IPS-18a (cell line): Measurements from ENCODE around the gene FRMD1.

ENCODE experiments used
- H3K27ac ChIP-seq: one replicate; pipeline ENCODE4 v1.5.1; 2013; ENCODE audit warnings: low read length
- H3K27me3 ChIP-seq: one replicate; pipeline ENCODE4 v1.6.1; 2013; ENCODE audit warnings: mild to moderate bottlenecking, low read length; ENCODE audit not compliant: control insufficient read depth, insufficient read depth
- H3K36me3 ChIP-seq: one replicate; pipeline ENCODE4 v1.6.1; 2013; ENCODE audit warnings: low read depth, low read length; ENCODE audit not compliant: control insufficient read depth
- H3K4me1 ChIP-seq: one replicate; pipeline ENCODE4 v1.6.1; 2013; ENCODE audit warnings: low read depth, low read length; ENCODE audit not compliant: control insufficient read depth
- H3K4me3 ChIP-seq: one replicate; pipeline ENCODE4 v1.5.1; 2013; ENCODE audit warnings: low read length
- H3K9ac ChIP-seq: one replicate; pipeline ENCODE4 v1.6.1; 2013; ENCODE audit warnings: mild to moderate bottlenecking, low read length, moderate library complexity
- H3K9me3 ChIP-seq: one replicate; pipeline ENCODE4 v1.6.1; 2013; ENCODE audit warnings: low read depth, low read length; ENCODE audit not compliant: control insufficient read depth

Gene FRMD1

GRCh38 chr6:168011291-168011690, 67.7 kb downstream of the FRMD1 start:
- H3K4me3 ChIP-seq, result no peak overlapping the region

GRCh38 chr6:168009331-168009730, 69.7 kb downstream of the FRMD1 start:
- Histone ChIP-seq H3K4me1 (no peaks in the 10 kb centered on the region), H3K4me3 (no peak overlapping the region), H3K36me3 (no peaks in the 10 kb centered on the region), H3K27ac (no peak overlapping the region), H3K27me3 (no peaks in the 10 kb centered on the region), H3K9me3 (peaks cover 4% of the 10 kb centered on the region), H3K9ac (no peak overlapping the region)

More at GRCh38 chr6:168011291-168011690, 67.7 kb downstream of the FRMD1 start:
- H3K27ac ChIP-seq, result no peak overlapping the region
- peaks cover 4% of the 10 kb centered on the region for H3K9me3 ChIP-seq
- H3K9ac ChIP-seq, result no peak overlapping the region
- H3K36me3 ChIP-seq, result no peaks in the 10 kb centered on the region
- no peaks in the 10 kb centered on the region for H3K27me3 ChIP-seq
- H3K4me1 ChIP-seq, result no peaks in the 10 kb centered on the region

GRCh38 chr6:168007592-168008338, 71.2 kb downstream of the FRMD1 start:
- Histone ChIP-seq H3K36me3 (no peaks in the 10 kb centered on the region), H3K27me3 (no peaks in the 10 kb centered on the region), H3K4me3 (no peak overlapping the region), H3K9me3 (peaks cover 4% of the 10 kb centered on the region), H3K4me1 (no peaks in the 10 kb centered on the region), H3K27ac (no peak overlapping the region), H3K9ac (no peak overlapping the region)

- Histone ChIP-seq H3K9ac (no peak overlapping the region), H3K27me3 (no peaks in the 10 kb centered on the region), H3K4me1 (no peaks in the 10 kb centered on the region), H3K9me3 (no peaks in the 10 kb centered on the region), H3K4me3 (no peak overlapping the region), H3K36me3 (no peaks in the 10 kb centered on the region), H3K27ac (no peak overlapping the region)
These were observed 73.2 kb downstream of the FRMD1 start for GRCh38 chr6:168005796-168006195.

GRCh38 chr6:168004945-168005344, 74.1 kb downstream of the FRMD1 start:
- Histone ChIP-seq H3K36me3 (no peaks in the 10 kb centered on the region), H3K9me3 (no peaks in the 10 kb centered on the region), H3K4me1 (no peaks in the 10 kb centered on the region), H3K9ac (no peak overlapping the region), H3K27ac (no peak overlapping the region), H3K27me3 (no peaks in the 10 kb centered on the region), H3K4me3 (no peak overlapping the region)

- Histone ChIP-seq H3K4me1 (no peaks in the 10 kb centered on the region), H3K9me3 (no peaks in the 10 kb centered on the region), H3K27ac (no peak overlapping the region), H3K4me3 (no peak overlapping the region), H3K27me3 (no peaks in the 10 kb centered on the region), H3K36me3 (no peaks in the 10 kb centered on the region), H3K9ac (no peak overlapping the region)
These were observed 75.0 kb downstream of the FRMD1 start for GRCh38 chr6:168004023-168004422.
